Progenitor cell of endocrine pancreas (in vitro differentiated cells): ENCODE results near the gene VASP. TPM values are rescaled to one million over a fixed set of nuclear protein-coding genes. Genes with fewer than 3 reads are reported as not detected.

Experiments
- DNase-seq: peaks from one replicate; pipeline ENCODE4 v3.0.0; 2021; ENCODE audit warnings: low spot score; ENCODE audit not compliant: unreplicated experiment
- H3K27ac Mint-ChIP-seq: 2 replicates; pipeline ENCODE4 v1.8.0; 2021; ENCODE audit warnings: mild to moderate bottlenecking, moderate library complexity, mixed read lengths
- H3K27me3 Mint-ChIP-seq: 2 replicates; pipeline ENCODE4 v1.8.0; 2021; ENCODE audit warnings: mixed read lengths
- H3K36me3 Mint-ChIP-seq: 2 replicates; pipeline ENCODE4 v1.8.0; 2022; ENCODE audit warnings: mixed read lengths; ENCODE audit not compliant: insufficient read depth
- H3K4me1 Mint-ChIP-seq: 2 replicates; pipeline ENCODE4 v1.8.0; 2021; ENCODE audit warnings: low read depth, mixed read lengths
- H3K4me3 Mint-ChIP-seq: 2 replicates; pipeline ENCODE4 v1.8.0; 2021; ENCODE audit warnings: low read depth, mild to moderate bottlenecking, moderate library complexity, mixed read lengths
- H3K9me3 Mint-ChIP-seq: 2 replicates; pipeline ENCODE4 v1.8.0; 2021; ENCODE audit warnings: low read depth, mixed read lengths
- CTCF ChIP-seq: fragments of 200-600 bp; sonication (generic); IDR thresholded peaks from one replicate; pipeline ENCODE4 v1.5.0; 2021; ENCODE audit warnings: antibody characterized with exemption, mild to moderate bottlenecking; ENCODE audit not compliant: unreplicated experiment
- total RNA-seq: library from RNA; stranded (reverse); gene quantifications from 2 replicates; pipeline ENCODE4 v1.2.1, GENCODE V29; 2021

Gene VASP
- total RNA-seq, 1 donor from 2014 or later, result 94.9 TPM

- peak overlapping the region; percentile 99 for H3K27ac Mint-ChIP-seq
- peak overlapping the region; percentile 83 for H3K4me3 Mint-ChIP-seq
- peak; percentile 81 for DNase-seq
- no peaks in the 10 kb centered on the region for H3K9me3 Mint-ChIP-seq
- peaks cover 13% of the 10 kb centered on the region for H3K27me3 Mint-ChIP-seq
- peaks cover 5% of the 10 kb centered on the region for H3K4me1 Mint-ChIP-seq
- TF ChIP-seq CTCF, result peak; percentile 93
- no peaks in the 10 kb centered on the region for H3K36me3 Mint-ChIP-seq
Observed at GRCh38 chr19:45478454-45479238, 28.6 kb upstream of the VASP start.

DNA sequence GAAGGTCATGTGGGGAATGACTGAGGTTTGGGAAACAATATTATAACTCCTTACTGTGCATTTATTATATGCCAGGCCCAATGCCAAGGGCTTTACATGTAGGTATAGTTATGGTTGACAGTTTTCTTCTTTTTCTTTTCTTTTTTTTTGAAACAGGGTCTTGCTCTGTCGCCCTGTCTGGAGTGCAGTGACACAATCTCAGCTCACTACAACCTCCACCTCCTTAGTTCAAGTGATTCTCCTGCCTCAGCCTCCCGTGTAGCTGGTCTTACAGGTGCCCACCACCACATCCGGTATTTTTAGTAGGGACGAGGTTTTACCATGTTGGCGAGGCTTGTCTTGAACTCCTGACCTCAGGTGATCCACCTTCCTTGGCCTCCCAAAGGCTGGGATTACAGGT is 24.2 kb upstream of the VASP start:
- Mint-ChIP-seq H3K27ac (no peak overlapping the region), H3K9me3 (no peaks in the 10 kb centered on the region), H3K4me1 (peaks cover 6% of the 10 kb centered on the region), H3K4me3 (no peak overlapping the region), H3K27me3 (no peaks in the 10 kb centered on the region), H3K36me3 (peaks cover 1% of the 10 kb centered on the region)
- TF ChIP-seq CTCF, result no peak
- DNase-seq, result no peak

DNA sequence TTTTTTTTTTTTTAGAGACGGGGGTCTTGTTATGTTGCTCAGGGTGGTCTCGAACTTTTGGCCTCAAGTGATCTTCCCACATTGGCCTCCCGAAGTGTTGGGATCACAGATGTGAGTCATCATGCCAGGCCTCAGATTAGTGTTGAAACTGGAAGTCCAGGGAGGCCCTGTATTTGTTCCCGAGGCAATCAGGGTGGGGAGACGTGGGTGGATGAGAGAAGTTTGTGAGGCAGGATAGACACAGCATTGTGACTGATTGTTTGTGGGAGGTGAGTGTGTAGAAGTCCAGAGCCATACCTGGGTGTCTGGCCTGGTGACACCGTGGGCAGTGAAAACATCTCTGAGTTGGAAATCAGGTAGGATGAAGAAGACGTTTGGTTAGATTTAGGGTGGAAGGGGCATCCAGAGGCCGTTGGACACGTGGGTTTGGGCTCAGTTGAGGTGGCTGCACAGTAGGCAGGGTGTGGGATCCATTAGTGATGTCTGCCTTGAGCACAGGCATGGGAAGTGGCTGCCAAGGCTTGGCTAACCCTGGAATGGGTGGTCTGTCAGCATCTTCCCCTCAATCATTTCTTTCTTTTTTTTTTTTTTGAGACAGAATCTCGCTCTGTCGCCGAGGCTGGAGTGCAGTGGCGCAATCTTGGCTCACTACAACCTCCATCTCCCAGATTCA is 22.9 kb upstream of the VASP start:
- Mint-ChIP-seq H3K27ac (peak overlapping the region; percentile 23), H3K27me3 (no peaks in the 10 kb centered on the region), H3K9me3 (no peaks in the 10 kb centered on the region), H3K36me3 (peaks cover 1% of the 10 kb centered on the region), H3K4me3 (no peak overlapping the region), H3K4me1 (peaks cover 4% of the 10 kb centered on the region)
- no peak for DNase-seq
- no peak for TF ChIP-seq CTCF

GRCh38 chr19:45485305-45486077 is 21.8 kb upstream of the VASP start:
- Mint-ChIP-seq H3K9me3 (no peaks in the 10 kb centered on the region), H3K36me3 (peaks cover 1% of the 10 kb centered on the region), H3K4me1 (peaks cover 4% of the 10 kb centered on the region), H3K4me3 (peak overlapping the region; percentile 90), H3K27ac (peak overlapping the region; percentile 95), H3K27me3 (no peaks in the 10 kb centered on the region)
- TF ChIP-seq CTCF, result peak; percentile 65
- DNase-seq, result peak; percentile 99

DNA sequence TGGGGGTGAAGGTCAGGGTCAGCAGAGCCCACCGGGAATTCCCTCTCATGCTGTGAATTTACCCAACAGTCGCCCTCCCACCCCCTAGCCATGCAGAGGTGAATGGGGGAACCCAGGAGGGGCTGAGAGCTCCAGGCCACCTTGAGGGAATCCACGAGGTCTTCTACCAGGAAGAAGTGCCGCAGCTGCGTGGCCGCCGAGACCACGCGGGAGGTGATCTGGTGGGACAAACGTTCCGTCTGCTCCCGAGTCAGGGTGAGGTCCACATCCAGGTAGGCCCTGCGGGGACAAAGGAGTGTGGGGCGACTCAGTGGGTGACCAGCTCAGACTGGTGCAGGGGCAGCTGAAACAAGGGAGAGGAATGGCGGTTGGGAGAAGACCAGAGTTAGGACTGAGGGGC is 18.6 kb upstream of the VASP start:
- peaks cover 7% of the 10 kb centered on the region for H3K4me1 Mint-ChIP-seq

More for the DNA sequence above, 18.6 kb upstream of the VASP start:
- Mint-ChIP-seq H3K27ac (peak overlapping the region; percentile 73), H3K27me3 (no peaks in the 10 kb centered on the region), H3K4me3 (no peak overlapping the region), H3K36me3 (peaks cover 1% of the 10 kb centered on the region), H3K9me3 (no peaks in the 10 kb centered on the region)
- DNase-seq, result no peak
- TF ChIP-seq CTCF, result no peak
